Activated naive CD4-positive, alpha-beta T cell treated with anti-CD3 and anti-CD28 coated beads, Interleukin-2, amount 50 U/mL, for 24 hours (primary cell): Measurements from ENCODE around the gene XPO5.
A peak's percentile ranks its signal among the peaks of the same experiment; 100 is the strongest.
"Not testable (repeated sequence)": the region's sequence is repeated elsewhere in the genome, so short reads cannot be mapped to it uniquely, and the experiment has no call there.

Experiments
- H3K27ac Mint-ChIP-seq: one replicate; pipeline ENCODE4 v1.8.0; 2021; ENCODE audit warnings: mild to moderate bottlenecking, mixed read lengths
- H3K27me3 Mint-ChIP-seq: one replicate; pipeline ENCODE4 v1.8.0; 2021; ENCODE audit warnings: mixed read lengths
- H3K36me3 Mint-ChIP-seq: one replicate; pipeline ENCODE4 v1.8.0; 2021; ENCODE audit warnings: mixed read lengths
- H3K4me1 Mint-ChIP-seq: one replicate; pipeline ENCODE4 v1.8.0; 2021; ENCODE audit warnings: mixed read lengths
- H3K4me3 Mint-ChIP-seq: one replicate; pipeline ENCODE4 v1.8.0; 2021; ENCODE audit warnings: mild to moderate bottlenecking, mixed read lengths
- H3K9me3 Mint-ChIP-seq: one replicate; pipeline ENCODE4 v1.8.0; 2021; ENCODE audit warnings: mixed read lengths

Gene XPO5

DNA sequence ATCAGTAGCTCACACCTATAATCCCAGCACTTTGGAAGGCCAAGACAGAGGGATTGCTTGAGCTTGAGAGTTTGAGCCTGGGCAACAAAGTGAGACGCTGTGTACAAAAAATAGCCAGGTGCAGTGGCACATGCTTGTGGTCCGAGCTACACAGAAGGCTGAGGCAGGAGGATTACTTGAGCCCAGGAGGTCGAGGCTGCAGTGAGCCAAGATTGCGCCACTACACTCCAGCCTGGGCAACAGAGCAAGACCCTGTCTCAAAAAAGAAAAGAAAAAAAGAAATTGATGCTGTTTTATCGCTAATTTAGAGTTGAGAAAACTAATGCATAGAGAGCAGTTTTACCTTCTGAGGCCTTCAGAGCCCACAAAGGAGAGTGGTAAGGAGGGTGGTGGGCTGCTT is 77.5 kb downstream of the XPO5 start:
- H3K27ac Mint-ChIP-seq, H3K36me3 Mint-ChIP-seq, H3K27me3 Mint-ChIP-seq, H3K4me3 Mint-ChIP-seq, H3K9me3 Mint-ChIP-seq: not testable (repeated sequence)
- H3K4me1 Mint-ChIP-seq: peaks cover 26% of the 10 kb centered on the region

DNA sequence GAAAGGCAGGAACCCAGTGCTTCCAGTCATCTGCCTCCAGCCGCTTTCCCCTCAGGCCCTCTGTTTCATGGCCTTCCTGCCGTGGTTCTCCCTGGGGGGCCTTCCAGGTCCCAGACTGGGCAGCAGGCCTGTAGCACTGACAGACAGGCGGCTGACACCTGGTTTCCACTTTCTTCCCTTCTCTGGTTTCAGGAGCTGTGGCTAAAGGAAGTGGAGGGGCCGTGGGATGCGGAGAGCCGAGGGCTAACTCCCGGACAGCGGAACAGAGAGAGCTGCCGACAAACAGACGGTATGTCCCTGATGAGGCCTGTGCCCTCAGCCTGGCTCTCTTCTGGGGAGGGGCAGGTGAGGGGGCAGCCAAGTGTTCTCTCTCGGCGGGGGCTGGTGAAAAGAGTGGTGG is 78.1 kb downstream of the XPO5 start:
- Mint-ChIP-seq H3K4me1 (peaks cover 30% of the 10 kb centered on the region), H3K27ac (no peak overlapping the region), H3K36me3 (peaks cover 1% of the 10 kb centered on the region), H3K4me3 (no peak overlapping the region), H3K9me3 (no peaks in the 10 kb centered on the region), H3K27me3 (no peaks in the 10 kb centered on the region)

DNA sequence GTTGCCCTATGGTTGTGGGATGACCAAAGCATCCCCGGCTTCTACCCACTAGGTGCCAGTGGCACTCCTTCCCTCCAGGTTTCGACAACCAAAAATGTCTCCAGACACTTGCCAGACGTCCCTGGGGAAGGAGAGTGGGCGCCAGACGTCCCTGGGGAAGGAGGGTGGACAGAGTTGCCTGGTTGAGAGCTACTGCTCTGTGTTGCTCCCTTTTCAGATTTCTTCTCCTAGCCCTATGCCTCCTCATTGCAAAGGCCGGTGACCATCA is 78.8 kb downstream of the XPO5 start:
- Mint-ChIP-seq H3K27me3 (no peaks in the 10 kb centered on the region), H3K4me1 (peaks cover 36% of the 10 kb centered on the region), H3K9me3 (no peaks in the 10 kb centered on the region), H3K4me3 (no peak overlapping the region), H3K36me3 (peaks cover 1% of the 10 kb centered on the region), H3K27ac (no peak overlapping the region)

DNA sequence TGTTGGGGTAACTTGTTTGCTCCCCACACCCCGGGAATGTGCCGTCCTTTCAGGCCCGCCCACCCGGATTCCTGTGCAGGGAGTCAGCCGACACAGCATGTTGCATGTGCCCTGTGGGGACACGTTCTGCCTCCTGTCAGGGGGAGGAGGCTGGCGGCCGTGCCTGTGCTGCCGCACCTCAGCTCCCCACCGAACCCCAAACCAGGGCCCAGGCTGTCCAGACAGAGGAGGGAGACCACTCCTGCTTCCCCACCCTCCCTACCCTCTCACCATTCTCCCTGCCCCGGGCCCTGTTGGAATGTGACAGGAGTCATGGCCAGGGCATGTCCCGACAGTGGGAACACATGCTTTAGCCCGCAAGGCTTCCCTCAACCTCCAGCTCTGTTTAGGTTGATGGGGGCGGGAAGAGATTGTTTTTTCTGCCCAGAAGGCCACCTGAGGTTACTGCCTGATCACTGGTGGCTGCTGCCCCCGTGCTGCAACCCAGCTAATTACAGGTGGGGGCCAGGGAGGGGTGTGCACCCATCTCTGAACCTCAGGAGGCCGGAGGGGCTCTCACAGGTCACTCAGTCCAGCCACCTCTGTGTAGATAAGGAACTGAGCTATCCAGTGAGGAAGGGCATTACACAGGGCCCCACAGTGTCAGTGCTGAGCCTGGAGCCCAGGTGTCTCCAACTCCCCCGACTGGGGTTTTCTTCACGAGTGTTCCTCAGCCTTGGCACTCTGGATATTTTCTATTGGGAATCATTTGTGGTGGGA is 79.3 kb downstream of the XPO5 start:
- no peaks in the 10 kb centered on the region for H3K27me3 Mint-ChIP-seq
- peaks cover 37% of the 10 kb centered on the region for H3K4me1 Mint-ChIP-seq
- no peak overlapping the region for H3K27ac Mint-ChIP-seq
- H3K36me3 Mint-ChIP-seq: peaks cover 1% of the 10 kb centered on the region
- no peaks in the 10 kb centered on the region for H3K9me3 Mint-ChIP-seq
- no peak overlapping the region for H3K4me3 Mint-ChIP-seq

DNA sequence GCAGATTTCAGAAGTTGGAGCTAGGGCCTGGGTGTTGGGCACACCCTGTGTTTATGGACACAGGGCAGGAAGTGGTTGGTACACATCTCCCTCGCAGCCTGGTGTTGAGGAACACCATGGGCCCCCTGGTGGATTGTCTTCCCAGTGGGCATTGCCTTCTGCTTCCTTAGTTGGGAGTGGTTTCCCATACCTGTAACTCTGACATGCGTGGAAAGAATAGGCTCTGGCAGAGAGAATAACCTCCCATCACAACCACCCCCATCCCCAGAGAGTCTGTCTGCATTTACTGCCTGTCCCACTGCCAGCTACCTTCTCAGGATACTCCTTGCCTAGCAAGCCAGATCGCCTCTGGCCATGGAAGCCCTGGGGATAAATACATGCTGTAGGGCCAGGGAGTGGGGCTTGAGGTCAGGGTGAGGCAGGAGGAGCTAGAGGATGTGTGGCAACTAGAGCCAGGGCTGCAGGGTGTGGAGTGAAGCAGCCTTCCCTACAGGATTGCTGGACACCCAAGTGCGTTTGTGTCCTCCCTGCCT is 80.4 kb downstream of the XPO5 start:
- no peaks in the 10 kb centered on the region for H3K36me3 Mint-ChIP-seq
- H3K27ac Mint-ChIP-seq: peak overlapping the region; percentile 70
- H3K9me3 Mint-ChIP-seq: no peaks in the 10 kb centered on the region
- H3K27me3 Mint-ChIP-seq: no peaks in the 10 kb centered on the region
- H3K4me3 Mint-ChIP-seq: peak overlapping the region; percentile 27
- H3K4me1 Mint-ChIP-seq: peaks cover 37% of the 10 kb centered on the region

DNA sequence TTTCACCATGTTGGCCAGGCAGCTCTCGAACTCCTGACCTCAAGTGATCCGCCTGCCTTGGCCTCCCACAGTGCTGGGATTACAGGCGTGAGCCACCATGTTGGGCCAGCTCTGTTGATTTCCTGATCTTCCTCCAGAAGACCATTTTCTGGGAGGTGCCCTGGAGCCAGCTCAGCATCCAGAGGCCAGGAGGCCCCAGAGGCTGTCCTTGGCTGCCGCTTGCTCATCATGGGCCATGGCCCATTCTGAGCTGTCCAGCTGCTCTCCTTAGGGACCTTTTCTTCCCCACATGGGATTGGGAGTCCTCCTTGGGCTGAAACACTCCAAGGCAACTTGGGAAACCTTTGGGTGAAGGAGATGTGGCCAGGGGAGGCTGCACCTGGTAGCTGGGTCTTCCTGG is 81.1 kb downstream of the XPO5 start:
- no peak overlapping the region for H3K4me3 Mint-ChIP-seq
- H3K27ac Mint-ChIP-seq: no peak overlapping the region
- no peaks in the 10 kb centered on the region for H3K27me3 Mint-ChIP-seq
- H3K9me3 Mint-ChIP-seq: no peaks in the 10 kb centered on the region
- no peaks in the 10 kb centered on the region for H3K36me3 Mint-ChIP-seq
- H3K4me1 Mint-ChIP-seq: peaks cover 44% of the 10 kb centered on the region

DNA sequence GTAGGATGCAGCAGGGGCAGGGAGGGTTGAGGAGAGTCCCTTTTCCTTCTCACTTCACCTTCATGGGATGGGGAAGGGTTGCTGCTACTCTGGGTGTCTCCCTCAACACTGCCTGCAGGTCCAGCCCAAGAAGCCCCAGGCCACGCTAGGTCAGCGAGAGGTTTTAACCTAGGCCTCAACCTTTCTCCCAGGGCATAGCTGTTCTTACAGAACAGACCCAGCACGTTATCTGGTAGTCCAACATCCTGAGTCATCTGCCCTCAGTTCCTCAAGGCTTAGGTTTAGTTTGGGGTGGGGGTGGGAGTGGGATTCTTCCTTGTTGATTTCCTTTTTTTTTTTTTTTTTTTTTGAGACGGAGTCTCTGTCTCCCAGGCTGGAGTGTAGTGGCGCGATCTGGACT is 81.5 kb downstream of the XPO5 start:
- H3K4me1 Mint-ChIP-seq: peaks cover 45% of the 10 kb centered on the region
- H3K4me3 Mint-ChIP-seq: no peak overlapping the region
- H3K9me3 Mint-ChIP-seq: no peaks in the 10 kb centered on the region

DNA sequence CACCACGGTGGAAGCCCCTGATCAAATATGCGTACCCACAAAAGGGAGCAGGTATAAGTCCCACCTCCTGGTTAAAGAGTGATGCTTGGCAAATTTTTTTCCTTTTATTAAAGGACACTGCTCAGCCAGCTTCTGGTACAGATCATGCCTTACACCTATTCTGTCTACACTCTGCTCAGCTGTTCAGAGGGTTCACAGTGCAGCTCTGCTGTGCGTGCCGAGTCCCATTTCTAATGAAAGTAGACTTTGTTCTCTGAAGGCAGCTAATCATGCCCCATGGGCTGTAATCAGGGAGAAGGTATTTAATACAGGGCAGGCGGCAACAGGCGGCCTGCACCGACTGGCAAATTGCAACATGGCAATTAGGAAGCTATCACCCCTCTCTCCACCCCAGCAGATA is 82.0 kb downstream of the XPO5 start:
- peaks cover 45% of the 10 kb centered on the region for H3K4me1 Mint-ChIP-seq
- H3K36me3 Mint-ChIP-seq: no peaks in the 10 kb centered on the region
- no peaks in the 10 kb centered on the region for H3K27me3 Mint-ChIP-seq
- no peak overlapping the region for H3K27ac Mint-ChIP-seq
- H3K4me3 Mint-ChIP-seq: no peak overlapping the region
- no peaks in the 10 kb centered on the region for H3K9me3 Mint-ChIP-seq

More for the DNA sequence above, 81.5 kb downstream of the XPO5 start:
- no peaks in the 10 kb centered on the region for H3K36me3 Mint-ChIP-seq
- no peak overlapping the region for H3K27ac Mint-ChIP-seq
- H3K27me3 Mint-ChIP-seq: no peaks in the 10 kb centered on the region

DNA sequence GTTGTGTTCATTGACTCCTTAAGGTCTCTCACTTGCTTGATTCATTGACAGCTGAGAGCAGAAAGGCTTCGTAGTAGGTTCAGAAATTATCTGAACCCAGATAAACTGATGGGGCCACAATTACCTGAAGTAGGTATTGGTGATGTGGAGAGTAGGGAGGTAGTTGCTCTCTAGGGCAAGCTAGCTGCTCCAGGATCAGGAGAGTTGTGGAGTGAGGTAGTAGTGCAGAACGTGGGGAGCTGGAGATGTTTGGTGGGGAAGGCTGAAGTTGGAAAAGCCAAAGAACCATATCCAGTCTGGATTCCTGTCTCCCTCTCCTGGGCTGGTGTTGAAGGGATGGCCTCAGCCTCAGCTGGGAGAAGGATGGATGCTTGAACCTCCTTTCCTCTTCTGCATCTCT is 82.6 kb downstream of the XPO5 start:
- Mint-ChIP-seq H3K27ac (no peak overlapping the region), H3K9me3 (no peaks in the 10 kb centered on the region), H3K27me3 (no peaks in the 10 kb centered on the region)

DNA sequence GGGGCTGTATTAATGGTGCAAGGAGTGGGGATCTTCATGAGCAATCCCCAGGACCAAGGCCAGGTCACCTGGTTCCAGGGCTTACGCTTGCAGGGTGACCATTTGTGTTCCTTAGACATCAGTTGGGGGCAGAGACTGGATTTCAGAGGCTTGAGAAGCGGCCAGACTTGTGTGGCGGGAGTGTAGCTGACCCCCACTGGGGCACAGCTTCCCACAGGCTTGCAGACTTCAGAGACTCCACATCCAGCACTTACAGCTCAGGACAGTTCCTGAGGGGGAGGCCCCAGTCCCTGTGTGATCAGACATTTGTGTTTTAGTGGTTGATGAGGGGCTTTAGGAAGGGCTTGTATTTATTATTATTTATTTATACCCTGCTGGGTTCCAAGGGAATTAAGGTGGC is 83.2 kb downstream of the XPO5 start:
- H3K9me3 Mint-ChIP-seq: no peaks in the 10 kb centered on the region

More for the DNA sequence above, 82.6 kb downstream of the XPO5 start:
- Mint-ChIP-seq H3K4me3 (no peak overlapping the region), H3K4me1 (peaks cover 45% of the 10 kb centered on the region), H3K36me3 (no peaks in the 10 kb centered on the region)

DNA sequence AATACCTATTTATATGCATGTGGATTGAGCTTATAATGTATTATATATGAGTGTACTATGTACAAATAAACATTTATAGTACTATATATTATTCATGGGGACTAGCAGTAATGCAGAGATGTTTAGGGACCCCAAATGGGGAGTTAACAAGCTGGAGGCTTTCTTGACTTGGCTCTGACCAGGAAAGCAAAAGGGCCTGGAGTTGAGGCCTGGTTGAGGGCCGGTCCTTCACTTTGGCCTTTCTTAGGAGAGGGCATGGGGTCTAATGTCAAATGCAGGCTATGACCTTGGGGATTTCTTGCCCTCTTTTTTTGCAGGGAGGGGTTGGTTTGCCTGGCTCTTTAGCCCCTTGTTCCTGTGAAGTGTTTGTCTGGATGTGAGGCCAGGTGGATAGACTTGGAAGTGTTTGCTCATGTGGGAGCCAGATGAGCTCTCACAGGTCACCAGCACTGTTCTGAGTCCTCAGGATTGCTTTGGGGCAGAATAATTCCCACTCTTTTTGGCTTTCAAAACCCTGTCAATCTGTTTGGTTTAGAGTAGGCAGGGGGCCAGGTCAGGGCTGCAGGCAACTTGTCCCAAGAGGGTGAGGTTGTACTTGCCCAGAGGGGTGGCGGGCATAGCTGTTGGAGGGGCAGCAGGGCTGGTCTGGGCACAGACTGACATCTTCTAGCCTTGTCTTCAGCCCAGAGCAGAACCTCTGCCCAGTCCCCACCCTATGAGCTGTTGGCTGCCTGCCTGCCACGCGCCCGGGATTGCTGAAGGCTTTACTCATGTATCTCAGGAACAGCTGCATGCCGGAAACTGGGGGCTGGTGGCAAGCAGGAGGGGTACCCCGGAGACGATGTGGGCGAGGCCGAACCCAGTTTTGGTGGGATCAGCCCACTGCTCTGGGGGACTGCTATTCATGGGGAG is 83.8 kb downstream of the XPO5 start:
- Mint-ChIP-seq H3K27ac (peak overlapping the region; percentile 65), H3K4me1 (peaks cover 45% of the 10 kb centered on the region), H3K4me3 (no peak overlapping the region), H3K9me3 (no peaks in the 10 kb centered on the region), H3K27me3 (no peaks in the 10 kb centered on the region), H3K36me3 (no peaks in the 10 kb centered on the region)

More for the DNA sequence above, 83.2 kb downstream of the XPO5 start:
- Mint-ChIP-seq H3K4me3 (no peak overlapping the region), H3K27me3 (no peaks in the 10 kb centered on the region), H3K4me1 (peaks cover 45% of the 10 kb centered on the region), H3K27ac (no peak overlapping the region), H3K36me3 (no peaks in the 10 kb centered on the region)

DNA sequence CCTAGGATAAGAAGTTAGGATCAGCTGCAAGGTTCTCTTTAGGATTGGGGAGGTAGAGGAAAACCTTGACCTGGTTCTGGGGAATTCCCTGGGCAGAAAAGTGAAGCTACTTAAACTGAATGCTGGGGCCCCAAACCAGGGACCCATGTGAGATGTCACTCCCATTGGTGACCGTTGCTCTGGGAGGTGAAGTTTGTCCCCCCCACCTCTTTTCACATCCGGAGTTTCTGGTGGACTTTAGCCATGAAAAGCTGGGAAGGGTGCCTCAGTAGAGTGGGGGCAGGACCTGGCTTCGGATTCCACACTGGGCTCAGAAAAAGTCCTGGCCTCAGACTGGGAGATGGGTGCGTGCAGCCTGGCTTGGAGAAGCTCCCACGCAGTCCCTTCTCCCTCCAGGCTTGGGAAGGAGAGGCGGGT is 85.3 kb downstream of the XPO5 start:
- Mint-ChIP-seq H3K9me3 (no peaks in the 10 kb centered on the region), H3K27me3 (no peaks in the 10 kb centered on the region), H3K36me3 (no peaks in the 10 kb centered on the region), H3K27ac (no peak overlapping the region), H3K4me1 (peaks cover 41% of the 10 kb centered on the region), H3K4me3 (no peak overlapping the region)

DNA sequence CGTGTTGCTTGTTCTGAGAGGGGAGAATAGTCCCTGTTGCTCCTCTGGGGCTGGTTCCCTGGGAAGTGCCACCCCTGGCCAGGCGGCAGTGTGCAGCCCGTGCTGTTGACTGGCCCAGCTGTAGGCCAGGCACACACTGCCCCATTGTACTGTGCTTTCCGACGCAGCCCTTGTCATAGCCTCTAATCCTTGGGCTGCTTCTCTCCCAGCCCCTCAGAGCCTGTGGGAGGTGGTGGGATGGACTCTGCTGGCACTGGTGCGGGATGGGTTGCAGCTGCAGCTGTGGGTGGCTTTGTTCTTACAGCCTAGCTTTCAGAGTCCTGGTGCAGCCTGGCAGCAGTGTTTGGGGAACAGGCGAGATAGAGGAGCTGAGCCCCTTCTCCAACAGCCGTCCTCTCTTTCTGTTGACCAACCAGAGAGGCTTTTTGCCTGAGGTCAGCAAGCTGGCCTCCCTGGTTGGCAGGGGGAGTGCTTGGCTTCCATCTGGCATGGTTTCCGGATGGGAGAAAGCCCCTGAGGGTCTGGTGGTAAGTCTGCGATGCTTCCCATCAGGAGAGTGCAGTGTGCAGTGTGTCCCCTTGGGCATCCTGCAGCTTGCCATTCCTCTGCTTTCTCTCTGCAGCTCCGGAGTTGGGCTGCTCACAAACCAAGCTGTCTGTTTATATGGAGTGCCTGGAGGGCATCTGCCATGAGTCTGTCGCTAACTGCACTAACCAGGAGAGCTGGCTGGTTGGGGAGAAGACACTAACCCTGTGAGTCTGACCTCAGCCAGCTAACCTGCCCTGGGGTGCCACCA is 86.4 kb downstream of the XPO5 start:
- peaks cover 30% of the 10 kb centered on the region for H3K4me1 Mint-ChIP-seq
- no peaks in the 10 kb centered on the region for H3K27me3 Mint-ChIP-seq
- H3K4me3 Mint-ChIP-seq: no peak overlapping the region
- no peak overlapping the region for H3K27ac Mint-ChIP-seq
- H3K9me3 Mint-ChIP-seq: no peaks in the 10 kb centered on the region
- no peaks in the 10 kb centered on the region for H3K36me3 Mint-ChIP-seq

DNA sequence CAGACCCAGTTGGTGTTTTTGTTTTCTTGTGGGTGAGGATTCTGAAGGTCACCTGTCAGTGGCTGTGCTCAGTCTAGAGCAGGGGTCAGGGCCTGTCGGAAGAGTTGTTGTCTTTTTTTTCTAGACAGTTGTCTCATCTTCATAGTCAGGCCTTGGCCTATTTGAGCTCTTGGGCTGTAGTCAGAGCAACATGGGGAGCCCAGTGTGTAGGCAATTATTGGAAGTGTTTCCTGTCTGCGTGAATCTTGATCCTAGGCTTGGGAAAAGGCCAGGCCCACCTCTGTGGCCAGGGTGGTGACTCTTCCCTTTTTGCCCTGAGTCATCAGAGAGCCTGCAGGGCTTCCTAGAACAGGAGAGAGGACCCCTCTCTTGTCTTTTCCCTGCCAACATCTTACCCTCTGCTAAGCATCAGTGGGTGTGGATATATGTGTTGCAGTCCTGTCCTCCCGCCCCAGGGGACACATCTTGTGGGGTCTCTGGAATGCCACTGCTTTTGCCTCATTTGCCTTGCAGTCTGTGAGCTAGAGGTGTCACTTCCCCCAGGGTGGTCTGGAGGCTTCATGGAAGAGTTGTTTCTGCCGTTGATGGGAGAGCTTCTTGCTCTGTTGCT is 87.1 kb downstream of the XPO5 start:
- Mint-ChIP-seq H3K36me3 (no peaks in the 10 kb centered on the region), H3K27me3 (no peaks in the 10 kb centered on the region), H3K4me3 (no peak overlapping the region), H3K4me1 (peaks cover 23% of the 10 kb centered on the region), H3K27ac (no peak overlapping the region), H3K9me3 (no peaks in the 10 kb centered on the region)

DNA sequence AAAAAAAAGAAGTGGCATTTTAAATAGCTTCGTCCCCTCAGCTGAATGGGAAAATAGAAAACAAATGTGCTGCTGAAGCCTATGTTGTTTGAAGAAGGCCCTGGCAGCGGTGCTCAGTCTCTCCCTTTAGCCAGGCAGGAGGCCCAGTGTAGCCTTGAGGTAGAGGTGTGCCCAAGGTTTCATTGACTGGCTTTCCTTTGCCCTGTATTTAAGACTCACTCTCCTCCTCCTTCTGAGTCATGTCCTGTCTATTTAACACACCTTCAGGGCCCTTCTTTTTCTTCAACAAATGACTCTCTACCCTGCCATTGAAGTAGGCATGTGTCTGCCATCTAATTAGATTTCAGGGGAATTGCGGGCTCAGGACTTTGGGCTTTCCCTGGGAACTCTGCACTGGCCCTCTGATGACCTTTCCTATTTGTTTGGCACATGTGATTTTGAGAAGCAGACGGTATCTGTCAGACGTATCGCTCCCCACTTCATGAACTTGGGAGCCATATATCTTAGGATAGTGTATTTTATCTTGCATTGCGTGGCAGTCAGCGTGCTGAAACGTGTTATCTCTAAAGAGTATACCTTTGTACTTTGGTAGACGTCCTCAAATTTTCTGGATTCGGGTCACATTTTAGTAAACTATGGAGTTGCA is 94.1 kb downstream of the XPO5 start:
- no peaks in the 10 kb centered on the region for H3K27me3 Mint-ChIP-seq
- H3K9me3 Mint-ChIP-seq: no peaks in the 10 kb centered on the region
- H3K4me3 Mint-ChIP-seq: no peak overlapping the region
- no peaks in the 10 kb centered on the region for H3K36me3 Mint-ChIP-seq
- no peak overlapping the region for H3K27ac Mint-ChIP-seq
- H3K4me1 Mint-ChIP-seq: peaks cover 55% of the 10 kb centered on the region
